CD4-positive, CD25-positive, alpha-beta regulatory T cell (primary cell): ENCODE data around the gene VPS13D. TPM values are rescaled to one million over a fixed set of nuclear protein-coding genes. Genes with fewer than 3 reads are reported as not detected.

Source experiments
- ATAC-seq, 2 donors: fragments of 150-1000 bp; cut with Tn5 transposase; one replicate each; pipeline ENCODE4 v1.10.0; 2021; ENCODE audit warnings: low read depth in 2 of 2, moderate number of reproducible peaks in 2 of 2, moderate library complexity in 1 of 2
- DNase-seq, 3 donors: peaks; one replicate each; pipeline versions ENCODE4 v3.0.0 to v3.0.0-alpha.2; 2012 to 2022; ENCODE audit warnings: mixed read lengths in 1 of 3
- H3K27ac ChIP-seq: one replicate; pipeline ENCODE4 v1.7.0; 2013; ENCODE audit warnings: mild to moderate bottlenecking, low read length; ENCODE audit not compliant: insufficient read depth, poor library complexity, severe bottlenecking
- H3K27me3 ChIP-seq: one replicate; pipeline ENCODE4 v1.7.0; 2013; ENCODE audit warnings: low read length; ENCODE audit not compliant: control insufficient read depth, insufficient read depth
- H3K36me3 ChIP-seq: one replicate; pipeline ENCODE4 v1.7.0; 2013; ENCODE audit warnings: mild to moderate bottlenecking, low read length, moderate library complexity; ENCODE audit not compliant: control insufficient read depth, insufficient read depth
- H3K4me1 ChIP-seq: 2 replicates; pipeline ENCODE4 v1.7.0; 2013; ENCODE audit warnings: mild to moderate bottlenecking, low read length; ENCODE audit not compliant: insufficient read depth, control insufficient read depth, poor library complexity, severe bottlenecking
- H3K4me3 ChIP-seq: one replicate; pipeline ENCODE4 v1.7.0; 2013; ENCODE audit warnings: low read depth, mild to moderate bottlenecking, low read length, moderate library complexity
- H3K9me3 ChIP-seq, 2 experiments: 1 replicate in 1 of 2; 2 replicates in 1 of 2; pipeline ENCODE4 v1.7.0; 2013; ENCODE audit warnings: low read length in 2 of 2, mild to moderate bottlenecking in 1 of 2, moderate library complexity in 1 of 2; ENCODE audit not compliant: control insufficient read depth in 2 of 2
- H3K27ac Mint-ChIP-seq, 3 donors: one replicate each; pipeline ENCODE4 v1.8.0; 2020 to 2022; ENCODE audit warnings: mild to moderate bottlenecking in 3 of 3, mixed read lengths in 3 of 3, moderate library complexity in 2 of 3
- H3K27me3 Mint-ChIP-seq: one replicate; pipeline ENCODE4 v1.8.0; 2022; ENCODE audit warnings: mild to moderate bottlenecking, mixed read lengths
- H3K36me3 Mint-ChIP-seq: one replicate; pipeline ENCODE4 v1.8.0; 2020; ENCODE audit warnings: mixed read lengths
- H3K4me1 Mint-ChIP-seq, 4 donors: one replicate each; pipeline ENCODE4 v1.8.0; 2020 to 2022; ENCODE audit warnings: mixed read lengths in 4 of 4, mild to moderate bottlenecking in 1 of 4
- H3K4me3 Mint-ChIP-seq, 4 donors: one replicate each; pipeline ENCODE4 v1.8.0; 2020 to 2022; ENCODE audit warnings: mild to moderate bottlenecking in 4 of 4, mixed read lengths in 4 of 4, moderate library complexity in 3 of 4
- H3K9me3 Mint-ChIP-seq, 7 donors: one replicate each; pipeline ENCODE4 v1.8.0; 2020 to 2022; ENCODE audit warnings: mixed read lengths in 7 of 7, mild to moderate bottlenecking in 3 of 7, moderate library complexity in 2 of 7
- polyA plus RNA-seq, 4 donors: library from polyadenylated mRNA; unstranded; fragments of 300-500 nt; fragmentation: Illumina TruSeq; gene quantifications; one replicate each; pipeline ENCODE4 v1.2.3, GENCODE V29; 2021
- total RNA-seq: library from RNA; stranded (reverse); gene quantifications from one replicate; pipeline ENCODE4 v1.2.3, GENCODE V29; 2022

VPS13D gene
- total and polyA plus RNA-seq, 5 donors from 2014 or later = 8.1 to 96.0 (median 10.3) TPM

- DNase-seq = no peak
- peaks cover 48% of the 10 kb centered on the region for H3K36me3 ChIP-seq
- H3K27me3 Mint-ChIP-seq = no peaks in the 10 kb centered on the region
These were observed 170.3 kb downstream of the VPS13D start for GRCh38 chr1:12400027-12400693.

GRCh38 chr1:12402159-12402673 lies 172.4 kb downstream of the VPS13D start:
- ATAC-seq (no peak), DNase-seq (no peak)
- Histone ChIP-seq H3K27me3 (no peaks in the 10 kb centered on the region), H3K9me3 (no peaks in the 10 kb centered on the region), H3K4me1 (peaks cover 5% of the 10 kb centered on the region), H3K36me3 (peaks cover 56% of the 10 kb centered on the region), H3K27ac (no peak overlapping the region), H3K4me3 (no peak overlapping the region)
- peaks cover 8 to 42% (median 15%) of the 10 kb centered on the region in 4 donors for H3K4me1 Mint-ChIP-seq
- no peaks in the 10 kb centered on the region for H3K27me3 Mint-ChIP-seq
- peak overlapping the region in 1 of 3 donors; percentile 20 for H3K27ac Mint-ChIP-seq
- no peaks in the 10 kb centered on the region for H3K9me3 Mint-ChIP-seq
- peaks cover 46% of the 10 kb centered on the region for H3K36me3 Mint-ChIP-seq
- H3K4me3 Mint-ChIP-seq = no peak overlapping the region

More at GRCh38 chr1:12400027-12400693, 170.3 kb downstream of the VPS13D start:
- H3K4me1 Mint-ChIP-seq = peaks cover 8 to 26% (median 15%) of the 10 kb centered on the region in 4 donors
- peak overlapping the region in 1 of 3 donors; percentile 31 for H3K27ac Mint-ChIP-seq
- H3K27ac ChIP-seq = no peak overlapping the region
- no peak overlapping the region for H3K4me3 ChIP-seq
- no peaks in the 10 kb centered on the region for H3K9me3 ChIP-seq
- H3K27me3 ChIP-seq = no peaks in the 10 kb centered on the region
- peaks cover 0 to 1% (median 0%) of the 10 kb centered on the region in 7 donors for H3K9me3 Mint-ChIP-seq
- H3K4me3 Mint-ChIP-seq = no peak overlapping the region
- H3K4me1 ChIP-seq = peaks cover 5% of the 10 kb centered on the region
- H3K36me3 Mint-ChIP-seq = peaks cover 40% of the 10 kb centered on the region
- no peak for ATAC-seq

- peaks cover 2 to 40% (median 13%) of the 10 kb centered on the region in 4 donors for H3K4me1 Mint-ChIP-seq
These were observed 173.0 kb downstream of the VPS13D start for GRCh38 chr1:12402842-12403241.

GRCh38 chr1:12404918-12405317 lies 175.1 kb downstream of the VPS13D start:
- H3K9me3 Mint-ChIP-seq = peaks cover 0 to 4% (median 0%) of the 10 kb centered on the region in 7 donors
- Histone ChIP-seq H3K36me3 (peaks cover 65% of the 10 kb centered on the region), H3K27me3 (no peaks in the 10 kb centered on the region), H3K9me3 (no peaks in the 10 kb centered on the region), H3K27ac (no peak overlapping the region), H3K4me1 (no peaks in the 10 kb centered on the region), H3K4me3 (no peak overlapping the region)
- no peak for ATAC-seq
- no peak for DNase-seq
- H3K27ac Mint-ChIP-seq = peak overlapping the region in 1 of 3 donors; percentile 23
- no peak overlapping the region for H3K4me3 Mint-ChIP-seq
- H3K36me3 Mint-ChIP-seq = peaks cover 51% of the 10 kb centered on the region
- H3K4me1 Mint-ChIP-seq = peaks cover 0 to 35% (median 11%) of the 10 kb centered on the region in 4 donors
- H3K27me3 Mint-ChIP-seq = no peaks in the 10 kb centered on the region

More at GRCh38 chr1:12402842-12403241, 173.0 kb downstream of the VPS13D start:
- ATAC-seq = no peak
- H3K9me3 Mint-ChIP-seq = no peaks in the 10 kb centered on the region
- H3K4me3 Mint-ChIP-seq = no peak overlapping the region
- no peak overlapping the region for H3K27ac ChIP-seq
- peaks cover 40% of the 10 kb centered on the region for H3K36me3 Mint-ChIP-seq
- H3K9me3 ChIP-seq = no peaks in the 10 kb centered on the region
- no peaks in the 10 kb centered on the region for H3K27me3 ChIP-seq
- no peaks in the 10 kb centered on the region for H3K27me3 Mint-ChIP-seq
- peak overlapping the region in 1 of 3 donors; percentile 20 for H3K27ac Mint-ChIP-seq
- DNase-seq = no peak
- H3K36me3 ChIP-seq = peaks cover 56% of the 10 kb centered on the region
- H3K4me1 ChIP-seq = peaks cover 3% of the 10 kb centered on the region
- no peak overlapping the region for H3K4me3 ChIP-seq

- no peak for ATAC-seq
- Histone ChIP-seq H3K36me3 (peaks cover 64% of the 10 kb centered on the region), H3K27ac (no peak overlapping the region), H3K4me1 (no peaks in the 10 kb centered on the region), H3K4me3 (no peak overlapping the region), H3K9me3 (peaks cover 0 to 4% of the 10 kb centered on the region in 2 experiments), H3K27me3 (no peaks in the 10 kb centered on the region)
- Mint-ChIP-seq H3K27ac (peak overlapping the region in 1 of 3 donors; percentile 23), H3K9me3 (peaks cover 0 to 5% (median 3%) of the 10 kb centered on the region in 7 donors), H3K4me3 (no peak overlapping the region), H3K27me3 (no peaks in the 10 kb centered on the region), H3K36me3 (peaks cover 50% of the 10 kb centered on the region), H3K4me1 (peaks cover 0 to 35% (median 10%) of the 10 kb centered on the region in 4 donors)
- no peak for DNase-seq
These were observed 175.7 kb downstream of the VPS13D start for GRCh38 chr1:12405325-12406210.

GRCh38 chr1:12406211-12407021 lies 176.6 kb downstream of the VPS13D start:
- Mint-ChIP-seq H3K4me3 (no peak overlapping the region), H3K4me1 (peaks cover 0 to 35% (median 10%) of the 10 kb centered on the region in 4 donors), H3K36me3 (peaks cover 52% of the 10 kb centered on the region), H3K27me3 (no peaks in the 10 kb centered on the region), H3K9me3 (peaks cover 0 to 5% (median 3%) of the 10 kb centered on the region in 7 donors), H3K27ac (peak overlapping the region in 2 of 3 donors; percentile 67 to 71)
- ATAC-seq = no peak
- no peak for DNase-seq
- Histone ChIP-seq H3K36me3 (peaks cover 57% of the 10 kb centered on the region), H3K4me1 (no peaks in the 10 kb centered on the region), H3K9me3 (peaks cover 0 to 4% of the 10 kb centered on the region in 2 experiments), H3K27me3 (no peaks in the 10 kb centered on the region), H3K27ac (no peak overlapping the region), H3K4me3 (no peak overlapping the region)
